HG02870 (cell line): Measurements from ENCODE around the gene TRA2A.
"Not testable (repeated sequence)": the region's sequence is repeated elsewhere in the genome, so short reads cannot be mapped to it uniquely, and the experiment has no call there.

Experiments used
- ATAC-seq: cut with Tn5 transposase; IDR thresholded peaks from one replicate; pipeline ENCODE4 v1.9.1; 2021; ENCODE audit warnings: mild to moderate bottlenecking, moderate library complexity; ENCODE audit not compliant: unreplicated experiment

The TRA2A gene

GRCh38 chr7:23531794-23532489, at the start of gene TRA2A:
TSS of gene TRA2A (minus strand) at chr7:23531981. CDS start at chr7:23531824, 157 bp downstream.
- peak; percentile 90 for ATAC-seq

GRCh38 chr7:23570592-23571200, 38.9 kb upstream of the TRA2A start:
- peak; percentile 78 for ATAC-seq

DNA sequence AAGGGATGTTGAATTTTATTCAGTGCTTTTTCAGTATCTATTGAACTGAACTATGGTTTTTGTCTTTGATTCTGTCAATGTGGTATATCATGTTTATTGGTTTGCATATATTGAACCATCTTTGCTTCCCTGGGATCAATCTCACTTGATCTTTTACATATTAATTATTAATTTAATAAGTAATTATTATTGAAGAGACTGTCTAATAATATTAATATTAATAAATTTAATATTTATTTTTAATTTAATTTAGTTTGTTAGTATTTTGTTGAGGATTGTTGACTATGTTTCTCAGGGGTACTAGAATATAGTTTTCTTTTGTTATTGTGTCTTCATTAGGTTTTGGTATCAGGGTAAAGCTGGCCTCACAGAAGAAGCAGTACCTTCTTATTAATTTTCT, 26.5 kb upstream of the TRA2A start:
- no peak for ATAC-seq

- ATAC-seq = no peak
Observed at GRCh38 chr7:23547662-23548061, 15.9 kb upstream of the TRA2A start.

DNA sequence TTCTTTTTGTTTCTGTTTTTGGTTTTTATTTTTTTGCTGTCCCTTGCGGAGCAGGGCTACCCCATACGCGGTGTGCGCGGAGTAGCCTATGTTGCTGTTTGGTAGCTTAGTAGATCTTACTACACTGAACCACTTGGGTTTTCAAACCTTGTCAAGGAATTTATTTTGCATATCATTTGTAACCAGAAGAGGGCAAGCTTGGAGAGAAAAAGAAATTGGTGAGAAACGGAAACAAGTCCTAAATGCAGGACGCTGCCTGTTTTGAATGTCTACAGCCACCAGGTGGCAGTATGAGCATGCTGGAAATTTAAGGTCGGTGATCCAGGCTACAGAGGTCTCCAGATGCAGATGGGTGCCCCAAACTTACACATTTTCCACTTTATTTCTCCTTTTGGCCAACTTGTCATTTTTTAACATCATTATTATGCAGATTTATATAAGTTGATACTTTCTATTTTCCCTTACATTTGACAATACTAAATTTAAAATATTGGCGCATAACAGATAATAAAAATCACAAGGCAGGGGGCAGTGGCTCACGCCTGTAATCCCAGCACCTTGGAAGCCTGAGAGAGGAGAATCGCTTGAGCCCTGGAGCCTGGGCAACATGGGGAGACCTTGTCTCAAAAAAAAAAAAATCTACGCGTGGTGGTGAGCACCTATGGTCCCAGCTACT, 15.3 kb upstream of the TRA2A start:
- peak; percentile 69 for ATAC-seq

- ATAC-seq = no peak
Observed at GRCh38 chr7:23545493-23545892, 13.7 kb upstream of the TRA2A start.

DNA sequence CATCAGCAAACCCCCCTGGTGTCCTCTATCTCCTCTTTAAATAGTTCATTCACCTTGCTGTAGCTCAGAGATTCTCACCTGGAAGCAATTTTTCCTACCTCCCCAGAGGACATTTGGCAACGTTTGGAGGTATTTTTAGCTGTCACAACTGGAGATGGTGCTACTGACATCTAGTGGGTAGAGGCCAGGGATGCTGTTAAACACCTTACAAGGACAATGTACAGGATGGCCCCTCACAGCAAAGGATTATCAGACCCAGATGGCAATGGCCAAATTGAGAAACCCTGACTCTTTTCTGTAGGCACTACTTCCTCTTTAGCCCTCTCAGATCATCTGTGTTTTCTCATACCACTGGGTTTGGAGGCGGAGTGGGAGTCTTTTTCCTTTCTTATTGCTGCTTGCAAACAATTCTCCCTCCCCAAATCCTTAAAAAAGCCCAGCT, 13.2 kb upstream of the TRA2A start:
- ATAC-seq = peak; percentile 72

DNA sequence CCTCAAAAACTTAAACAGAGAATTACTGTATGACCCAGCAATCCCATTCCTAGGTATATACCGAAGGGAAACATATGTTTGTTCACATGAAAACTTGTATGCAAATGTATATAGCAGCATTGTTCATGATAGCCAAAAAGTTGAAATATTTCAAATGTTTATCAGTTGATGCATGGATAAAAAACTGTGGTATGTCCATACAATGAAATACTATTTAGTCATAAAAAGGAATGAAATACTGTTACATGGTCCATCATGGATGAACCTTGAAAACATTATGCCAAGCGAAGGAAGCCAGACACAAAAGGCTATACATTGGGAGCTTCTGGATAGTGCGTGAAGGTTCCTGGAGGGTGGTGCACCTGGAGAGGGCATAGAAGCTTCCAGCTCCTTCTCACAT, 11.0 kb upstream of the TRA2A start:
- ATAC-seq = no peak

DNA sequence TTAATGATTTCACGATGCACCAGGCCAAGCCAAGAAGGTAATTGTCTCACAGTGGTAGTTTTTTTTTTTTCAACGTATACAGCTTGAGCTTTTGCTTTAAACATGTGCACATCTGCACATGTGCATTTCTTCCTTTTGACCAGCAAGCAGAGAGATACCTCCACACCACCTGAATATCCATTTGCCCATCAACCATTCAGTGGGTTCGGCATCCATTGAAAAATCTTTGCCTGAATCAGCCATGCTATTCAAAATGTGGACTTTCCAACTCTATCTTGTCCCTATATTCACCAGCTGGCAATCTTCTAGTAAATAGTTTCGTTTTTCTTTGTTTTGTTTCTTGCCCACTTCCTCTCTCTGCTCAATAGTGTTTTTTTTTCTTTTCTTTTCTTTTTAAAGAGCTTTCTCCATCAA, 7.7 kb upstream of the TRA2A start:
- peak; percentile 51 for ATAC-seq

GRCh38 chr7:23538301-23538700, 6.5 kb upstream of the TRA2A start:
- ATAC-seq = no peak

GRCh38 chr7:23533238-23533604, 1.4 kb upstream of the TRA2A start:
- ATAC-seq = no peak

- no peak for ATAC-seq
Observed at GRCh38 chr7:23532490-23533237, 883 bp upstream of the TRA2A start.

DNA sequence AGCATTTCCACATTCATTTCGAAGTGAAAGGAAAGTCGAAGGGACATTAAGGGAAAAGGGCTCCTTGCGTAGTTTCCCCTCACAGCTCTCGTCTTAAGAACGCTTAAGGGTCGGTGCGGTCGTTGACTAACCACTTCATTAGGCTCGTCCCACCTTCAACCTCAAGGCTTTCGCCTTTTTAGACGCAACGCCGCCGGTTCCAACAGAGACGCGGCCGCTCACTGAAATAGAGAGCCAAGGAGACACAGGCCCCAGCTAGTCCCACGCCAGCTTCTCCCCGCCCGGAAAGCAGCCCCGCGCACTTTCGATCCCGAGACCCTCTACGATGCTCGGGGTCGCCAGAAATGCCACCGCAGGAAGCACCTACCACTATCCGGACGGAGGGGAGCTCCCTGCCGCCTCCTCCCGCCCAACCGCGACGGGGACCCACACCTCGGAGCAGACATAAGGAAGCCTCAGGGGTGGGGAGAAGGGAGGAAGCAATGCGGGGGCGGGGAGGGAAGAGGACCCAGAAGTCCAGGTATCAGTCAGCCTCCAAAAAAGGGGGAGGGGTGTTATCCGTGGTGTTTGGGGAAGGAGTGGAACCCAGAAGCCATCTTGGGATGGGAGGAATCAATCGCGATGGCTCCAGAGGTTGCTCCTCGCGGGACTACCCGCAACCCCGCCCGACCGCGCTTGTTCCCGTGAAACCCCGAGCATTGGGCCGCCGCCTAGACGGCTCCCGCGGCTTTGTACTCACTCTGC, 559 bp downstream of the TRA2A start:
- peak; percentile 32 for ATAC-seq

DNA sequence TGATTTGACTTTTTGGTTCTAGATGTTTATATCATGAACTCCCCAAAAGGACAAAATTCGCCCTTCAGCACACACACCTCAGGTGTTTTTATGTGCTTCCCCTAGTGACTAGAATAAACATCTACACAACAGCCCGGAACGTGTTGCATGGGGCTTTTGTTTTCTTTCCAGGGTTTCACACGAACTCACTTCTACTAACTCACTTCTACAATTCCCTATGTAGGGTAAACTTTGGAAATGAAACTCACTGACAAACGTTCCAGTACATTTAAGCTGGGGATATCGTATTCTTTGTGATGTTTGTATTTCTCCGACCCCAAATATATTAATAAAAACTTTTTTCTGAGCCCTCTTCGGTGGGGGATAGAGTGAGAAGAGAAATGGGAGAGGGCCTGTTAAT, 1.4 kb downstream of the TRA2A start:
- ATAC-seq = no peak

GRCh38 chr7:23529262-23529859, 2.4 kb downstream of the TRA2A start:
- ATAC-seq = no peak

- ATAC-seq = not testable (repeated sequence)
Observed at GRCh38 chr7:23525611-23526010, 6.2 kb downstream of the TRA2A start.

- ATAC-seq = no peak
Observed at GRCh38 chr7:23524473-23524872, 7.3 kb downstream of the TRA2A start.

DNA sequence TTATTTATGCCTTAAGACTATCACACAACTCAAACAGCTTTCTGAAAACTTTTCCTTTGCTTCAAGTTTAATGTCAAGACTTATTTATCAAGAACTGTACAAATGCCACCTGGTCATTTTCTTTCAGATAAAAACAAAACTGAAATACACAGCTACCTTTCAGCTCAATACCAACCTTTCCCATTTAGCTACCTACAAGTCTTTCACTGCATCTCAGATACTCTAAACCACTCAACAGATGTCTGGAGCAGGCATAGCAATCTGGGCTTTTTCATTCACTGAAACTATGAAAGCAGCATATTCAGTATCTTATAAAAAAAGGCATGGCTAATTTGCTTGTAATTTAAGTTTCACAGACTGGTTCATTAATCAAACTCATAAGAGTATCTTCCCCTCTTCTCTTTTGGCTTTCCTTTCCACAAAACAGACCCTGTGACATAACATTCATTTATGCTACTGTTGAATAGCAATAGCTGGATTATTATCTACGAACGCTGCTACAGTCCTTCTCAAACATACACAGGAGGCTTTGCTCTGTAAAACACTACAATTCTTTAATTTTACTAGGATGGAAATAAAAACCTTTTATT, 8.2 kb downstream of the TRA2A start:
- no peak for ATAC-seq

- ATAC-seq = no peak
Observed at GRCh38 chr7:23520582-23520981, 11.2 kb downstream of the TRA2A start.

DNA sequence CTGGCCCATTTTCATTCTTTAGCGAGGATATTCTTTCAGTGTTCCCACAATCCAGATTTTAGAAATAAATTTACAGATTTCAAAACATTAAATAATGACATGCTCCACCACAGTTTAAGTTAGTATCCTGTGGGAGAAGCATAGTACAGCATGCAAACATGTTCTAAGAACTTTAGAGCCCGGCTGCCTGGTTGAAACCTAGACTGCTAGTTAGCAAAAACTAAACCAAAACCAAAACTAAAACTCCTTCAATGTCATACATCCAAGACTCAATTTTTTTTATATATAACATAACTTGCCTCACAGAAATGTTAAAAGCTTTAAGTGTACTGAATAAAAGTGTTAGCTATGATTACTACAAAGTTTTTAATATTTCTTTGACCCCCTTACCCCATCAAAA, 17.0 kb downstream of the TRA2A start:
- ATAC-seq = peak; percentile 72
